HG03108 (cell line): Measurements from ENCODE around the gene TOB2.
A peak's percentile ranks its signal among the peaks of the same experiment; 100 is the strongest.
"Not testable (repeated sequence)": the region's sequence is repeated elsewhere in the genome, so short reads cannot be mapped to it uniquely, and the experiment has no call there.

Experiments
- ATAC-seq: cut with Tn5 transposase; IDR thresholded peaks from one replicate; pipeline ENCODE4 v1.9.1; 2021; ENCODE audit warnings: moderate library complexity; ENCODE audit not compliant: unreplicated experiment

Gene TOB2

GRCh38 chr22:41429951-41430332 is 16.7 kb downstream of the TOB2 start:
- no peak for ATAC-seq

GRCh38 chr22:41429232-41429950 is 17.2 kb downstream of the TOB2 start:
- no peak for ATAC-seq

- no peak for ATAC-seq
These were observed 20.8 kb downstream of the TOB2 start for GRCh38 chr22:41425660-41426365.

- no peak for ATAC-seq
These were observed 27.9 kb downstream of the TOB2 start for GRCh38 chr22:41418717-41419116.

GRCh38 chr22:41417622-41418390 is 28.8 kb downstream of the TOB2 start:
- ATAC-seq: no peak

GRCh38 chr22:41415554-41415953 is 31.0 kb downstream of the TOB2 start:
- ATAC-seq: no peak

- ATAC-seq: no peak
These were observed 35.4 kb downstream of the TOB2 start for GRCh38 chr22:41411021-41411851.

GRCh38 chr22:41410311-41410751 is 36.3 kb downstream of the TOB2 start:
- no peak for ATAC-seq

GRCh38 chr22:41408665-41409064 is 37.9 kb downstream of the TOB2 start:
- ATAC-seq: no peak

GRCh38 chr22:41407433-41407832 is 39.2 kb downstream of the TOB2 start:
- no peak for ATAC-seq

- ATAC-seq: no peak
These were observed 40.2 kb downstream of the TOB2 start for GRCh38 chr22:41406410-41406809.

GRCh38 chr22:41405588-41405987 is 41.0 kb downstream of the TOB2 start:
- ATAC-seq: no peak

GRCh38 chr22:41403532-41404318 is 42.9 kb downstream of the TOB2 start:
- peak; percentile 67 for ATAC-seq

GRCh38 chr22:41402851-41403250 is 43.8 kb downstream of the TOB2 start:
- not testable (repeated sequence) for ATAC-seq

GRCh38 chr22:41401781-41402648 is 44.6 kb downstream of the TOB2 start:
- no peak for ATAC-seq

- ATAC-seq: no peak
These were observed 47.7 kb downstream of the TOB2 start for GRCh38 chr22:41398921-41399320.

GRCh38 chr22:41397143-41397811 is 49.3 kb downstream of the TOB2 start:
- no peak for ATAC-seq

GRCh38 chr22:41395531-41396240 is 50.9 kb downstream of the TOB2 start:
- ATAC-seq: no peak
